GM21786 (cell line): ENCODE results near the gene NR2F1.
"Not testable (repeated sequence)": the region's sequence is repeated elsewhere in the genome, so short reads cannot be mapped to it uniquely, and the experiment has no call there.

Experiments
- ATAC-seq: cut with Tn5 transposase; IDR thresholded peaks from one replicate; pipeline ENCODE4 v1.9.1; 2021; ENCODE audit not compliant: unreplicated experiment

Gene NR2F1

DNA sequence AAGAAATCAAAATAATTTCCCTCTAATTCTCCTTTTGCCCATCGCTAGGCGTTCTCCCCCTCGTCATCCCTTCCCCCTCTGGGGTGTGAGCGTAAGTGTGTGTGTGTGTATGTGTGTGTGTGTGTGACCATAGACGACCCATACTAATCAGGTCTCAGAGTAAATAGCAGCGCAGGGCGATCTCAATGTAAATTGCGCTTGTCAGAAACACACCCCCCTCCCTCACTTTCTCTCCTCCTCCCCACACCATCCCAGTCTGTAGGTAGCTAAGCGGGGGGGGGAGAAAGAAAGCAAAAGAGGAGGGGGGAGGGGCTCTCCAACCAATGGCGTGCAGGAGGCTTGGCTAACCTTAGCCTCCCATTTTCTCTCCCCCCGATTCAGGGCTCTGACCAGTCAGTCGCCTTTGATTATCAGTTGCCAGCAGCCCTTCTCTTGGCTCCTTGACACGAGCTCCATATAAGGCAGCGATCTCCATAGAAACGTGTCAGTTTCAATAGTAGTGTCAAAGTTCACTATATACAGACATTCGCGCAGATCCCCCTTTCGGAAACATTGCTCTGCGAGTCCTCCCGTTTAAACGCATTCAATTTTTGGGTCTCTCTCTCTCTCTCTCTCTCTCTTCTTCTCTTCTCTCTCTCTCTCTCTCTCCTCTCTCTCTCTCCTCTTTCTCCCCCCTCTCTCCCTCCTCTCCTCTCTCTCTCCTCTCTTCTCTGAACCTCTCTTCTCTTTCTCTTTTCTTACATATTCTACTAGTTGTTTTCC, at the start of gene NR2F1:
TSS of gene NR2F1 (plus strand) at position 546 of the 762 bp plus-strand sequence. CDS start 1,802 bp downstream, outside the sequence.
- ATAC-seq, result no peak

DNA sequence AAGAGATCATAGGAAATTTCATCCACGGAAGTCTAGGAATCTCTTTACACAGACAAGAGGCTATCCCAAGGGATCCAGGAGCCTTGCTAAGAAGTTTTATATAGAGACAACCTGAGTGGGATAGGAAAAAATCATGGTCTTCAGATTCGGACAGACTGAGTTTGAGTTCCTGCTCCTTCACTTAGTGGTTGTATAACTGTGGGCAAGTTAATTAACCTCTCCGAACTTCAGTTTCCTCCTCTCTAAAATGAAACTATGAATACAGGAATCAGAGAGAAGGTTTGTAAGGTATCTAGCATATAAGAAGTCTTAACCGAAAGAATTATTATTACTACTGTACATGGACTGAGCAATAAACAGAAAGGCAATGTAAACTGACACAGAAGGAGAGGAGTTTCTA, 37.1 kb upstream of the NR2F1 start:
- no peak for ATAC-seq

DNA sequence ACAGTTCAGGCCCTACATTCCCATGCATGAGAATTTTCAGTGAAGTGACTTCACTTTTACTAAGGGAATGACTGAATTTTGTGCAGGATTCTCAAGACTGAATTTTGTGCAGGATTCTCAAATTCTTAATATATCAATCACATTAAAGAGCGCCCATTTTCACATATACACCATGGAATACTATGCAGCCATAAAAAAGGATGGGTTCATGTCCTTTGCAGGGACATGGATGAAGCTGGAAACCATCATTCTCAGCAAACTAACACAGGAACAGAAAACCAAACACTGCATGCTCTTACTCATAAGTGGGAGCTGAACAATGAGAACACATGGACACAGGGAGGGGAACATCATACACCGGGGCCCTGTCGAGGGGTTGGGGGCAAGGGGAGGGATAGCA, 33.4 kb upstream of the NR2F1 start:
- not testable (repeated sequence) for ATAC-seq

DNA sequence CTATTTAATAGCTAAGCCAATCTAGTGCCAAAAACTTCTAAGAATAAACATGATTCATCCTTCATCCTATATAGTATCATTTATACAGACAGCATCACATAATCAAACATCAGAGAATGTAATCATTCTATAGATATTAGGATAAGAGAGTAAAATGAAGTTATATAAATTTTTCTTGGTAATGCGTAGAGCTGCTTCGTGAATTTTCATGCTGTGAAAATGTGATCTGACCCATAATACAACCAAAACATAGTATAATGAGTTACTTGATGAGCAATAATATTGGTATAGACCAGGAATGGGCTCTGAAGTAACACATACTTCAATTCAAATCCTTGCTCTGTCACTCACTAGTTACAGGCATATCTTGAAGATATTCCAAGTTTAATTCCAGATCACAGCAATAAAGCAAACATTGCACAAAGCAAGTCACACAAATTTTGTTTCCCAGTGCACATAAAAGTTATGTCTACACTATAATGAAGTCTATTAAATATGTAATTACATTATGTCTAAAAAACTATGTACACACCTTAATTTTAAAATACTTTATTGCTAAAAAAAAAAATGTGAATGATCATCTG, 25.9 kb upstream of the NR2F1 start:
- no peak for ATAC-seq

GRCh38 chr5:93566091-93566490, 16.9 kb upstream of the NR2F1 start:
- ATAC-seq, result no peak

DNA sequence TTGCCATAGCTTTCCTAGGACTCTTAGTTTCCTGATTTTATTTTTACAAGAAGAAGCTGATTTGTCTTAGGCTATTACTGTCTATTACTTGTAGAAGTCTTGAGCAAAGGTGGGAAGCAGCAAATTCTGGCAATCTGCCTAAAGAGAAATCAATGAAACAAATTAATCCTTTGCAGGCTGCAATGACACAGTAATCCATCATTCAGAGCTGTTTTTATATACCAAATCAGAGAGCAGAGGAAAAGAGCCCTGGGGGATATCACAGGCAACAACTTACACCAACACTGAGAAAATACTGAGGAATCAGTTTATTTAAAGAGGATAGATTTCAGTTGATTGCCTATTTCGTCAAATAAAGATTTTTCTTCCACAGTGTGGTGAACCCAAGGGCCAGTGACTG, 15.6 kb upstream of the NR2F1 start:
- no peak for ATAC-seq

- no peak for ATAC-seq
Measured at GRCh38 chr5:93569300-93570160, 13.5 kb upstream of the NR2F1 start.

DNA sequence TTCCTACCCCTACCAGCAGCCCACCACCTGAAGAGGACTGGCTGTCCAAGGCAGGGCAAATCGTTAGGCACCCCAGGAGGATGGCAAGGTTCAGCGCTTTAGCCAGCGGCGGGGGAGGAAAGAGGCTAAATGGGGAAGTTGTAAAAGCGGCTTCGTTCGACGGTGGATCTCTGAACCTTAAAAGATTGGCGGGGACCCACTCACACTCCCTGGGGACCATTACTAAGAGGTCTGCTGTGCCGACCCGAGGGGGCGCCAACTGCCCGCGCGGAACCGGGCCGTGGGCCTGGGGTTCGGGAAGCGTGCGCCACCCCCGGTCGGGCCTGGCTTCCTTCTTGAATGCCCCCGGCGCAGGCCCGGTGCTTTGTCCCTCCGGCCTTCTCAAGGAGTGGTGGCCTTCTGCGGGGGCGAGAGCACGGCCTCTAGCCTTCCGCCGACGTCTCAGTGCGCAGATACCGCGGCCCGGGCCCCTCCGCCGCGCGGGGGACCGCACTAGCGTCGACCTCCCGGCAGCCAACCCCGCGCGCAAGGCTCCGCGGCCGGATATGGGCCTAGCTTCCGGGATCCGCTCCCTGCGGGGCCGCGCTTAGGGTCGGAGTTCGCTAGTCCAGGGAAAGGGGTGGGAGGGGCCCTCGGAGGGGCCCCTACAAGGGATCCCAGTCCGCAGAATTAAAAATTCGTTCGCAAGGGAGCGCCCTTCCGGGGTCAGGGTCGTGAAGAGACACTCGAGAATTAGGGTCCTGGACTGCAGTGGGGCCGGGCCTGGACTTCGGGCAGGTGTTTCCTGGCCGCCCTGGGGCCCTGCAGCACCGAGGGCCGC, 12.5 kb upstream of the NR2F1 start:
- ATAC-seq, result peak; percentile 65

GRCh38 chr5:93571114-93571949, 11.7 kb upstream of the NR2F1 start:
- no peak for ATAC-seq

DNA sequence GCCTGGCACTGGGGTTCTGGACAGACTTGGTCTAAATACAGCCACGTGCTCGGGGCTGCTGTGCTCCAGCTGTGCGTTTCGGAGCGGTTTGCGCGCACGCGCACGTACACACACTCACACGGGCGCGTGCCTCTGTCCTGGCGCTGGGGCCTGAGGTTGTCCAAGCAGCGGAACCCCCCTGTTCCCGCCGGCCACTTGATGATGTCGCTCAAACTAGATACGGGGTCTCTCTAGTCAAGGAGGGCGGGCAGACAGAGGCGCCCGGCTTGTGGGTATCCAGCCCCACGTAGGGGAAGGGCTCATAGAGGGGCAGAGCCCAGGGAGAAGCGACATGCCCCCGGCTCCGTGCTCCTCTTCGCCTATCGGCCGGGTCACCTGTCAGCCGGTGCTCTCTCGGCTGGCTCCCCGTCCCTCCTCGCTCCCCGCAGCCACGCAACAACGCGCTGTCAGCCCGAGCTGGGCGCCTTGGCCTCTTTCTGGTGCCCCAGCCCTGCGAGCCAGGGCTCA, 10.9 kb upstream of the NR2F1 start:
- no peak for ATAC-seq

DNA sequence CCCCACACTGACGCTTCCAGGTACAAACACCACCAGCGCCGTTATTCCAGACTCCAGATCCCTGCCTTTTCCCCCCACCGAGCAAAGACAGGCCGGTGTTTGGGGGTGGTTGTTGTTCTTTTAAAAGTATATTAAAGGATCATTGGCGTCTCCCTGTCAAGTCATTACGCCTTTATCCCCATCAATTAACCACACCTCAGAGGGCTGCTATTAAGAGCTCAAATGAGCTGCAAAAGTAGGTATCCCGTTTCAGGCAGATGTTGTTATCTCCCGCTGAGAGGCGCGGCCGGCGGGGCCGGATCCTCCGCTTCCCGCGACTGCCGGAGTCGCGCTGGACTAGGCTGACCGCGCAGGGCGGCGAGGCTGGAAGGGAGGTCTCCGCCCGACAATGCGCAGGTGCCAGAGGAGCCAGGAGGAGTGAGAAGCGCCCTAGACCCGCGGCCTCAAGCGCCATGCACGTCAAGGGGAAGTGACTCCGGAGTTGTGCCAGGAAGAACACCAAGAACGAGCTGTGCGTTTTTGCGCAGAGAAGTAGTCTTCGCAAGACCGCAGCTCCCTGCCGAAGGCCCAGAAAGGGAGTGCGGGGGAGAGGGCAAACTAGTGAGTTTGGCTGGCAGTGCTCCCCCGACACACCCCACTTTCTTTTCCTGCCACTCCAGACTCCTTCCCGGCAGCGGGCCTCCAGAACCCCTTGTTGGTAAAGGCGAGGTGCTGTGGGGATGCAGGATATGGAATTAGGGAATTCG, 10.2 kb upstream of the NR2F1 start:
- ATAC-seq, result no peak

GRCh38 chr5:93573354-93574351, 9.4 kb upstream of the NR2F1 start:
- ATAC-seq, result no peak

- no peak for ATAC-seq
Measured at GRCh38 chr5:93574491-93575305, 8.3 kb upstream of the NR2F1 start.

DNA sequence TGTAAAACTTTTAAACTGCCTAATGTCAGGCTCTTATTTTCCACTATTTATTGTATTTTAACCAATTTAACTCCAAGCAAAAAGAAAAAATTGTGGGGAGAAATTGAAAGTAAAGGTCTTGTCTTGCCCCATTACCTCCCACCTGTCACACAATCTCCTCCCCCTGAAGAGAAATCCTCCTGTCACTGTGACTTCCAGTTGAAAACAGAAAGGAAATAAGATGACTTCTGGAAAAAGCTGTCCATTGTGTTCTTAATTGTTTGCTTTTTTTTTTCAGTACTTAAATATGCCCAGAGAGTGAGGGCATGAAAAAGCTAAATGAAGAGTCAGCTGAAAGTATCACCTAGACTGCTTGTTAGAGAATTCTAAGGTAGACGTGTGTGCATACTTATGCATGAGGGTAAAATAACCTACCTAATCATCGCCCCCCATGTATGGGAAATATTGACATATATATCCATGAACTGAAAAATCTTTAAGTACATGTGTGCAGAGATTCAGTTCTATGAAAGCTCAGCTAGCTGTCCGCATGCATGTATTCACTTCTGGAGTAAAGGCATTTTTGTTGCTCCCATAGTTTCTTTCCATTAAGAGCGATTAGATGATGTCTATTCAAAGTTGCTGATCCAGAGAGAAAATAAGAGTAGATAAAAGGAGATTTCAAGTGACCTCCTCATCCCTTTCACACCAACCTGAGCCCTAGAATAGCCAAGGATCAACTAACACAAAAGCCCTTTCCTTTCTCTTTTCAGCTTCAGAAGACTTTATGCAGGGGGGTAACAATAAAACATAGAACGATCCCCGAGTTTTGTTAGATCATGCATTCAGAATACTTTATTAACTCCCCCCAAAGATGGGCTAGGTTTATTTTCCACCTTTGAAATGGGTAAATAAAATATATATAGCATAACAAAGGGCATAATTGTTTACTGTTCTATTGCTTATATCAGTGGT, 7.3 kb upstream of the NR2F1 start:
- no peak for ATAC-seq

- ATAC-seq, result no peak
Measured at GRCh38 chr5:93576994-93577853, 5.8 kb upstream of the NR2F1 start.
